KMS-11 (cell line): Measurements from ENCODE around the gene EVL.

Source experiments
- H2AFZ ChIP-seq: fragments of 200-600 bp; sonication (generic); 2 replicates; pipeline ENCODE4 v1.6.1; 2016; ENCODE audit warnings: antibody characterized with exemption, mixed run types, low read depth
- H3K27ac ChIP-seq: fragments of 200-600 bp; sonication (generic); 2 replicates; pipeline ENCODE4 v1.6.1; 2016; ENCODE audit warnings: mild to moderate bottlenecking, mixed run types
- H3K27me3 ChIP-seq: fragments of 200-600 bp; sonication (generic); 2 replicates; pipeline ENCODE4 v1.6.1; 2017; ENCODE audit warnings: mild to moderate bottlenecking, low read depth, mixed run types, moderate library complexity; ENCODE audit not compliant: insufficient read depth
- H3K36me3 ChIP-seq: fragments of 200-600 bp; sonication (generic); 2 replicates; pipeline ENCODE4 v1.6.1; 2017; ENCODE audit warnings: mild to moderate bottlenecking, mixed run types; ENCODE audit not compliant: insufficient read depth
- H3K4me1 ChIP-seq: fragments of 200-600 bp; sonication (generic); 2 replicates; pipeline ENCODE4 v1.6.1; 2016; ENCODE audit warnings: mild to moderate bottlenecking, low read depth, mixed run types; ENCODE audit not compliant: poor library complexity, severe bottlenecking
- H3K4me2 ChIP-seq: fragments of 200-600 bp; sonication (generic); 2 replicates; pipeline ENCODE4 v1.7.0; 2016; ENCODE audit warnings: mild to moderate bottlenecking, mixed run types
- H3K4me3 ChIP-seq: fragments of 200-600 bp; sonication (generic); IDR thresholded peaks from 2 replicates; pipeline ENCODE4 v1.6.1; 2017; ENCODE audit warnings: low read depth, low read length, mixed read lengths; ENCODE audit not compliant: insufficient read depth
- H3K79me2 ChIP-seq: fragments of 200-600 bp; sonication (generic); 2 replicates; pipeline ENCODE4 v1.6.1; 2016; ENCODE audit warnings: low read depth, mixed run types; ENCODE audit not compliant: insufficient read depth
- H3K9ac ChIP-seq: fragments of 200-600 bp; sonication (generic); 2 replicates; pipeline ENCODE4 v1.6.1; 2016; ENCODE audit warnings: mild to moderate bottlenecking, mixed run types
- H4K20me1 ChIP-seq: fragments of 200-600 bp; sonication (generic); 2 replicates; pipeline ENCODE4 v1.6.1; 2016; ENCODE audit warnings: mild to moderate bottlenecking, mixed run types; ENCODE audit not compliant: insufficient read depth
- CTCF ChIP-seq: fragments of 200-600 bp; sonication (generic); conservative IDR thresholded peaks from 2 replicates; pipeline ENCODE4 v1.6.1; 2017; ENCODE audit warnings: low read depth, mild to moderate bottlenecking, antibody characterized with exemption, low read length, moderate library complexity, mixed read lengths

Gene EVL

GRCh38 chr14:100031506-100032281, 33.5 kb upstream of the EVL start:
- no peak overlapping the region for H3K4me3 ChIP-seq
- H3K4me2 ChIP-seq, result no peak overlapping the region
- H3K27ac ChIP-seq, result no peak overlapping the region
- H3K9ac ChIP-seq, result no peak overlapping the region
- H3K79me2 ChIP-seq, result no peaks in the 10 kb centered on the region
- TF ChIP-seq CTCF, result no peak
- no peak overlapping the region for H2AFZ ChIP-seq
- H3K27me3 ChIP-seq, result no peaks in the 10 kb centered on the region
- no peaks in the 10 kb centered on the region for H3K4me1 ChIP-seq
- H3K36me3 ChIP-seq, result no peaks in the 10 kb centered on the region
- no peaks in the 10 kb centered on the region for H4K20me1 ChIP-seq

GRCh38 chr14:100032738-100033137, 32.5 kb upstream of the EVL start:
- H3K27me3 ChIP-seq, result no peaks in the 10 kb centered on the region
- no peaks in the 10 kb centered on the region for H3K36me3 ChIP-seq
- TF ChIP-seq CTCF, result no peak
- no peak overlapping the region for H3K4me2 ChIP-seq
- H3K4me1 ChIP-seq, result no peaks in the 10 kb centered on the region
- H3K27ac ChIP-seq, result no peak overlapping the region
- no peak overlapping the region for H3K4me3 ChIP-seq
- H3K79me2 ChIP-seq, result no peaks in the 10 kb centered on the region
- no peak overlapping the region for H3K9ac ChIP-seq
- no peak overlapping the region for H2AFZ ChIP-seq
- no peaks in the 10 kb centered on the region for H4K20me1 ChIP-seq

DNA sequence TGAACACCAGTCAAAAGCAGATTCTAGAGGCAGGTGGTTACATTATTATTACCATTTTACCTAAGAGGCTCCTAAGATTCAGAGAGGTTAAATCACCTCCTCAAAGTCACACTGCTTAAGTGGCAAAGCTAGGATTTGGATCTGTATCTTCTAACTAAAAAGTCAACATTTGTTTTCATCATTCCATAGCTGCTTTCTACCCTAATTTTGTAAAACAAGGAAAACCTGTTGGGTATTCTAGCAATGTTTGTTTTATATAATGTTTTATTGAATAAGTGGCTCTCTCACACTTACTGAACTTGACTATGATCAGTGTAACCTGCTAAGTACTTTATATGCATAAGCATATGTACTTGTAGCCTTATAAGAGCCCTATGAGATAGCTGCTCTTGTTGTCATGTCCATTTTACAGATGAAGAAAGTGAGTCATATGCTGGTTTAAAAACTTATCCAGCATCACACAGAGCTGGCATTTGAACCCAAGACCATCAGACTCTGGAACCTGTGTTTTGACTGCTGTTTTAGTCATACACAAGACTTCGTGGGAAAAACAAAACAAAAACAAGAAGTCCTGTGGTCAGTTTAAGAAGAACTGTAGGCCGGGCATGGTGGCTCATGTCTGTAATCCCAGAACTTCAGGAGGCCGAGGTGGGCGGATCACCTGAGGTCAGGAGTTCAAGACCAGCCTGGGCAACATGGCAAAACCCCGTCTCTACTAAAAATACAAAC, 31.7 kb upstream of the EVL start:
- no peaks in the 10 kb centered on the region for H3K27me3 ChIP-seq
- H3K79me2 ChIP-seq, result no peaks in the 10 kb centered on the region
- no peaks in the 10 kb centered on the region for H3K4me1 ChIP-seq
- no peak overlapping the region for H2AFZ ChIP-seq
- no peaks in the 10 kb centered on the region for H4K20me1 ChIP-seq
- H3K36me3 ChIP-seq, result no peaks in the 10 kb centered on the region
- H3K27ac ChIP-seq, result no peak overlapping the region
- H3K9ac ChIP-seq, result no peak overlapping the region
- no peak overlapping the region for H3K4me3 ChIP-seq
- H3K4me2 ChIP-seq, result no peak overlapping the region
- no peak for TF ChIP-seq CTCF

- H3K79me2 ChIP-seq, result no peaks in the 10 kb centered on the region
Measured at GRCh38 chr14:100034468-100034867, 30.8 kb upstream of the EVL start.

More at GRCh38 chr14:100034468-100034867, 30.8 kb upstream of the EVL start:
- H3K4me2 ChIP-seq, result no peak overlapping the region
- H3K27ac ChIP-seq, result no peak overlapping the region
- no peak overlapping the region for H3K9ac ChIP-seq
- no peak for TF ChIP-seq CTCF
- H3K4me1 ChIP-seq, result no peaks in the 10 kb centered on the region
- no peak overlapping the region for H3K4me3 ChIP-seq
- no peaks in the 10 kb centered on the region for H4K20me1 ChIP-seq
- H3K27me3 ChIP-seq, result no peaks in the 10 kb centered on the region
- H2AFZ ChIP-seq, result no peak overlapping the region
- H3K36me3 ChIP-seq, result no peaks in the 10 kb centered on the region
